Ishikawa (cell line): ENCODE data around the gene PARP11.

ENCODE experiments used
- CEBPB ChIP-seq: IDR thresholded peaks from 2 replicates; pipeline ENCODE4 v1.6.1; 2012
- CREB1 ChIP-seq: IDR thresholded peaks from 2 replicates; pipeline ENCODE4 v1.6.1; 2012; ENCODE audit warnings: low read depth
- EGR1 ChIP-seq: IDR thresholded peaks from 2 replicates; pipeline ENCODE4 v1.6.1; 2012
- EP300 ChIP-seq: IDR thresholded peaks from 2 replicates; pipeline ENCODE4 v1.6.1; 2012; ENCODE audit warnings: borderline replicate concordance
- FOXM1 ChIP-seq: IDR thresholded peaks from 2 replicates; pipeline ENCODE4 v1.6.1; 2012; ENCODE audit warnings: low read depth, borderline replicate concordance
- MAX ChIP-seq: IDR thresholded peaks from 2 replicates; pipeline ENCODE4 v1.6.1; 2012
- NFIC ChIP-seq: IDR thresholded peaks from 2 replicates; pipeline ENCODE4 v1.6.1; 2012
- RAD21 ChIP-seq: IDR thresholded peaks from 2 replicates; pipeline ENCODE4 v1.6.1; 2012; ENCODE audit warnings: low read depth
- REST ChIP-seq: IDR thresholded peaks from 2 replicates; pipeline ENCODE4 v1.6.1; 2012; ENCODE audit warnings: low read depth, mild to moderate bottlenecking
- TAF1 ChIP-seq: IDR thresholded peaks from 2 replicates; pipeline ENCODE4 v1.6.1; 2012; ENCODE audit warnings: low read depth, mild to moderate bottlenecking
- TCF12 ChIP-seq: IDR thresholded peaks from 2 replicates; pipeline ENCODE4 v1.6.1; 2012; ENCODE audit warnings: low read depth
- TEAD4 ChIP-seq: IDR thresholded peaks from 2 replicates; pipeline ENCODE4 v1.6.1; 2012
- YY1 ChIP-seq: IDR thresholded peaks from 2 replicates; pipeline ENCODE4 v1.6.1; 2012; ENCODE audit warnings: low read depth
- ZBTB7A ChIP-seq: IDR thresholded peaks from 2 replicates; pipeline ENCODE4 v1.6.1; 2012; ENCODE audit warnings: low read depth
- TF ChIP-seq, protein P1 (sequence below): IDR thresholded peaks from 2 replicates; pipeline ENCODE4 v1.6.1; 2012

PARP11 gene

DNA sequence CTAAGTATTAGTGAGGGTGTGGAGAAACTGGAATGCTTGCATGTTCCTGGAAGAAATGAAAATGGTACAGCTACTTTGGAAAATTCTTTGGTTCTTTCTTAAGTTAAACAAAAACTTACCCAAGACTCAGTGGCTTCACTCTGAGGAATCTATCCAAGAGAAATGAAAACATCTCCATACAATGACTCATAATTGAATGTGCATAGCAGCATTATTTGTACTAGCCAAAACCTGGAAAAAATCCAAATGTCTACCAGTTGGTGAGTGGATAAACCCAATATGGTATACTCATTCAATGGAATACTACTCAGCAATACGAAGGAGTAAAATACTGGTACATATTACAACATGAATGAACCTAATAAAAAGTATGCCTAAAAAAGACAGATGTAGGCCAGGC, 102.3 kb downstream of the PARP11 start:
- no peak for TF ChIP-seq REST
- TF ChIP-seq TEAD4, result no peak
- no peak for TF ChIP-seq EP300
- no peak for TF ChIP-seq MAX
- TF ChIP-seq TAF1, result no peak
- no peak for TF ChIP-seq YY1
- TF ChIP-seq CEBPB, result no peak
- no peak for TF ChIP-seq RAD21

GRCh38 chr12:3768911-3769447, 104.2 kb downstream of the PARP11 start:
- TF ChIP-seq EGR1, result no peak
- no peak for TF ChIP-seq TEAD4
- TF ChIP-seq NFIC, result no peak
- TF ChIP-seq, protein P1, sequence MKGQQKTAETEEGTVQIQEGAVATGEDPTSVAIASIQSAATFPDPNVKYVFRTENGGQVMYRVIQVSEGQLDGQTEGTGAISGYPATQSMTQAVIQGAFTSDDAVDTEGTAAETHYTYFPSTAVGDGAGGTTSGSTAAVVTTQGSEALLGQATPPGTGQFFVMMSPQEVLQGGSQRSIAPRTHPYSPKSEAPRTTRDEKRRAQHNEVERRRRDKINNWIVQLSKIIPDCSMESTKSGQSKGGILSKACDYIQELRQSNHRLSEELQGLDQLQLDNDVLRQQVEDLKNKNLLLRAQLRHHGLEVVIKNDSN, result no peak
- no peak for TF ChIP-seq REST
- no peak for TF ChIP-seq TCF12
- no peak for TF ChIP-seq YY1
- no peak for TF ChIP-seq MAX
- TF ChIP-seq EP300, result no peak
- TF ChIP-seq FOXM1, result no peak
- TF ChIP-seq TAF1, result no peak
- TF ChIP-seq ZBTB7A, result no peak
- TF ChIP-seq CREB1, result no peak
- TF ChIP-seq RAD21, result no peak

DNA sequence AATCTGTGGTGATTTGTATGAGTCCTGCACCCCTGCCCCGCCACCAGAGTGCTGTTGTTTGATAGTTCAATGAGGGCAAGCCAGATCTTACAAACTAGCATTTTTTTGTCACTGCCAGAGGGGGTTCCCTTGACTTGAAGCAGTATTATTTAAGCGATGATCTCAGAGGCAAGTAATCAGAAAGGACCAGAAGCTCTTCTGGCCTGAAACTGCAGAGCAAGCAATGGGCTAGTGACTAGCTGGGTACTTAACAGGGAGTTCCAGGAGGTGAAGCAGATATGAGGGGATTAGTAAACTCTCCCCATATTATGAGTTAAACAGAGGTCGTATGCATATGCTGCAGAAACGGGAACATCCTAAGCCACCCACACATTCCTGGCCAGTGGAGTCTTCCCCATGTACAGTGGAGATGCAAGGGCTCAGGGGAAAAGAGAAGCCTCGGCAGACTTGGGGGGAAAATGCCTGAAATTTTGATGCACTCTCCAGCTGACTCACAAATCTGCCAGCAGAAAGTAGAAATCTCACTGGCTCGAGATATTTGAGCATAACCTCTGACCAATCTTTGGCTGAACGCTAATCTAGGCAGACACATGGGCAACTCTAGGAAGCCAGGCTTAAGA, 112.0 kb downstream of the PARP11 start:
- TF ChIP-seq ZBTB7A (no peak), YY1 (no peak), TCF12 (no peak), MAX (no peak), EGR1 (no peak), FOXM1 (no peak), NFIC (no peak), REST (no peak), CEBPB (no peak), TEAD4 (no peak), TAF1 (no peak), CREB1 (no peak), RAD21 (no peak)
- TF ChIP-seq, protein P1, result no peak

DNA sequence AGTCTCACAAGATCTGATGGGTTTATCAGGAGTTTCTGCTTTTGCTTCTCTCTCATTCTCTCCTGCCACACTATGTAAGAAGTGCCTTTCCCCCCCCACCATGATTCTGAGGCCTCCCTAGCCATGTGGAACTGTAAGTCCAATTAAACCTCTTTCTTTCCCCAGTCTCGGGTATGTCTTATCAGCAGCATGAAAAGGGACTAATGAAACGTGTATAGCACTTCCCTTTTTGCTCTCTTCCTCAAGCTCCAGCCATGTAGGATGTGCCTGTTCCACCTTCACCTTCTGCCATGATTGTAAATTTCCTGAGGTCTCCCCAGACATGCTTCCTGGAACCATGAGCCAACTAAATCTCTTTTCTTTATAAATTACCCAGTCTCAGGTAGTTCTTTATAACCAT, 113.3 kb downstream of the PARP11 start:
- TF ChIP-seq RAD21 (no peak), NFIC (no peak), TCF12 (no peak), FOXM1 (no peak), EGR1 (no peak), TEAD4 (no peak), ZBTB7A (no peak), CREB1 (no peak), MAX (no peak), EP300 (no peak), YY1 (no peak), TAF1 (no peak), CEBPB (no peak), REST (no peak)
- TF ChIP-seq, protein P1, result no peak
